ENCODE measurements around the gene ZNF74.
"Not testable (repeated sequence)": the region's sequence is repeated elsewhere in the genome, so short reads cannot be mapped to it uniquely, and the experiment has no call there.

Gene ZNF74

GRCh38 chr22:20451129-20451778 lies 57.3 kb downstream of the ZNF74 start:
- DNase-seq: not testable (repeated sequence)

- no peak for DNase-seq
Measured at GRCh38 chr22:20451920-20452319, 58.0 kb downstream of the ZNF74 start.

GRCh38 chr22:20453222-20453621 lies 59.3 kb downstream of the ZNF74 start:
- no peak for DNase-seq

GRCh38 chr22:20455709-20456063 lies 61.7 kb downstream of the ZNF74 start:
- DNase-seq: no peak

- peak; percentile 84 for DNase-seq
Measured at GRCh38 chr22:20456064-20456721, 62.2 kb downstream of the ZNF74 start.

- DNase-seq: no peak
Measured at GRCh38 chr22:20456722-20457076, 62.7 kb downstream of the ZNF74 start.

GRCh38 chr22:20457506-20458240 lies 63.7 kb downstream of the ZNF74 start:
- DNase-seq: no peak

All from activated CD8-positive, alpha-beta memory T cell treated with anti-CD3 and anti-CD28 coated beads, Interleukin-2, amount 50 U/mL, for 48 hours (primary cell).